Transverse colon (tissue), 3 donors: Measurements from ENCODE around the gene TSPAN17.
A peak's percentile ranks its signal among the peaks of the same experiment; 100 is the strongest.

Experiments
- POLR2A ChIP-seq: fragments of 450-650 bp; IDR thresholded peaks from one replicate; pipeline ENCODE4 v1.6.1; 2016; ENCODE audit warnings: antibody characterized with exemption, mild to moderate bottlenecking, moderate library complexity
- TF ChIP-seq, protein P1 (sequence below), 5 experiments: fragments of 200-600 bp in 3 of 5; fragments of 450-650 bp in 2 of 5; sonication (generic) in 3 of 5; IDR thresholded peaks; 1 replicate in 2 of 5; 2 replicates in 3 of 5; pipeline ENCODE4 v1.5.1; 2016 to 2017; ENCODE audit warnings: antibody characterized with exemption in 5 of 5, inconsistent platforms in 3 of 5, mild to moderate bottlenecking in 2 of 5, moderate library complexity in 1 of 5

DNA sequence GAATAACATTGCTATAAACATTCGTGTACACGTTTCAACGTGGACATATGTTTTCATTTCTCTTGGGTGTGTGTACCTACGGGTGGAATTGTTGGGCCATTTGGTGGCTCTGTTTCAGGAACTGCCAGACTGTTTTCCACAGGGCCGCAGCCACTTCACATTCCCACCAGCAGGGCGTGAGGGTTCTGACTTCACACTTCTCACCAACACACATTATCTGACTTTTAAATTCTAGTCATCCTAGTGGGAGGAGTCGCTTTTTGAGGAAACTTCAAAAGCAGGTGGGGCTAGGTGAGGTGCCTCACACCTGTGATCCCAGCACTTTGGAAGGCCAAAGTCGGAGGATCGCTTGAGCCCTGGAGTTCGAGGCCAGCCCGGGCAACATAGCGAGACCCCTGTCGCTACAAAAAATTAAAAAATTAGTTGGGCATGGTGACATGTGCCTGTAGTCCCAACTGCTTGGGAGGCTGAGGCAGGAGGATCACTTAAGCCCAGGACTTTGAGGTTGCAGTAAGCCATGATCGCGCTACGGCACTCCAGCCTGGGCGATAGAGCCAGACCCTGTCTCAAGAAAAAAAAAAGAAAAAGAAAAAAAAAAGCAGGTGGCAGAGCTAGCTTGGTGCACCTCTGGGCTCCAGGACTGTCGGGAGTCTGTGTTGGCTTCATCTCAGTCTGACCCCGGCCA lies 28.5 kb downstream of the TSPAN17 start:
- TF ChIP-seq, protein P1, sequence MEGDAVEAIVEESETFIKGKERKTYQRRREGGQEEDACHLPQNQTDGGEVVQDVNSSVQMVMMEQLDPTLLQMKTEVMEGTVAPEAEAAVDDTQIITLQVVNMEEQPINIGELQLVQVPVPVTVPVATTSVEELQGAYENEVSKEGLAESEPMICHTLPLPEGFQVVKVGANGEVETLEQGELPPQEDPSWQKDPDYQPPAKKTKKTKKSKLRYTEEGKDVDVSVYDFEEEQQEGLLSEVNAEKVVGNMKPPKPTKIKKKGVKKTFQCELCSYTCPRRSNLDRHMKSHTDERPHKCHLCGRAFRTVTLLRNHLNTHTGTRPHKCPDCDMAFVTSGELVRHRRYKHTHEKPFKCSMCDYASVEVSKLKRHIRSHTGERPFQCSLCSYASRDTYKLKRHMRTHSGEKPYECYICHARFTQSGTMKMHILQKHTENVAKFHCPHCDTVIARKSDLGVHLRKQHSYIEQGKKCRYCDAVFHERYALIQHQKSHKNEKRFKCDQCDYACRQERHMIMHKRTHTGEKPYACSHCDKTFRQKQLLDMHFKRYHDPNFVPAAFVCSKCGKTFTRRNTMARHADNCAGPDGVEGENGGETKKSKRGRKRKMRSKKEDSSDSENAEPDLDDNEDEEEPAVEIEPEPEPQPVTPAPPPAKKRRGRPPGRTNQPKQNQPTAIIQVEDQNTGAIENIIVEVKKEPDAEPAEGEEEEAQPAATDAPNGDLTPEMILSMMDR (IDR thresholded peaks at IDR 0.05) = peak in 3 of 5 experiments; percentile 22 to 27 (median 25)
- TF ChIP-seq POLR2A = no peak
